ENCODE data around the gene HTT. TPM values are rescaled to one million over a fixed set of nuclear protein-coding genes. Genes with fewer than 3 reads are reported as not detected.
A peak's percentile ranks its signal among the peaks of the same experiment; 100 is the strongest.

Gene HTT
- total RNA-seq, 1 experiment from 2014 or later: 64.4 TPM

DNA sequence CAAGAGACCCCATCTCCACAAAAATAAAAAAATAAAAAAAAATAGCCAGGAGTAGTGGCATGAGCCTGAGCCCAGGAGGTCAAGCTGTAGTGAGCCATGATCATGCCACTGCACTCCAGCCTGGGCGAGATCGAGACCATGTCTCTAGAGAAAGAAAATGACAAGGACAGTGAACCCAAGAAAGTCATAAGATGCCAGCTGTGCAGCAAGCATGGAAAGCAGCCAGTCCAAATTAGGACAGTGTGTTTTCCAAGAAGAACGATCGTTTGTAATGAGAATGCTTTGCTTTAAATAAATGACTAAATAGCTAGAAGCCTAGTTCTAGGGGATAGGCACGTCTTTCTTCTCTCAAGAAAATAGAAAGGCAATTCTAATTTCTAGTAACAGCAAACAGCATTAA is 116.1 kb downstream of the HTT start:
- H2BK15ac ChIP-seq (ENCODE audit: low read depth, low read length): no peak overlapping the region
- H3K4me2 ChIP-seq (ENCODE audit: insufficient read depth, insufficient read length, low read length): no peak overlapping the region
- H3K4ac ChIP-seq (ENCODE audit: low read depth, low read length): no peak overlapping the region
- H3K4me1 ChIP-seq (ENCODE audit: insufficient read depth, low read length): no peaks in the 10 kb centered on the region
- no peak overlapping the region for H2BK12ac ChIP-seq (ENCODE audit: insufficient read length, low read depth, low read length)
- no peak overlapping the region for H2BK120ac ChIP-seq (ENCODE audit: low read depth, low read length, poor library complexity, severe bottlenecking)
- H3K9me3 ChIP-seq (ENCODE audit: control insufficient read depth, low read depth, low read length): no peaks in the 10 kb centered on the region
- no peaks in the 10 kb centered on the region for H3K27me3 Mint-ChIP-seq (ENCODE audit: low read depth)
- H3K4me1 Mint-ChIP-seq: no peaks in the 10 kb centered on the region
- no peak overlapping the region for H2BK20ac ChIP-seq (ENCODE audit: low read depth, low read length, poor library complexity, severe bottlenecking)
- H4K8ac ChIP-seq (replicated peaks; ENCODE audit: insufficient read length, low read depth, low read length): no peak overlapping the region
- no peak overlapping the region for H3K4me3 Mint-ChIP-seq
- no peak overlapping the region for H2AK5ac ChIP-seq (ENCODE audit: insufficient read length, low read length)
- DNase-seq: no peak
- H3K27ac ChIP-seq (ENCODE audit: insufficient read length, low read depth, low read length): no peak overlapping the region
- H2AFZ ChIP-seq (ENCODE audit: low read length): no peak overlapping the region
- no CpG with 5 or more reads among the region's 5 CpGs for WGBS (ENCODE audit: extremely low coverage, insufficient read length, low lambda C conversion rate)
- peak overlapping the region in 1 of 3 experiments; percentile 62; a peak in 1 of 7 replicates for H3K27ac Mint-ChIP-seq
- no peak overlapping the region for H2BK5ac ChIP-seq (ENCODE audit: insufficient read length, low read length)
- H4K20me1 ChIP-seq (ENCODE audit: control insufficient read depth, insufficient read depth, insufficient read length): peaks cover 2% of the 10 kb centered on the region
- H3K36me3 Mint-ChIP-seq (ENCODE audit: insufficient read depth in 1 of 3, low read depth in 3 of 3): peaks cover 12 to 60% (median 51%) of the 10 kb centered on the region in 3 experiments; a peak in 6 of 7 replicates
- no peaks in the 10 kb centered on the region for H3K27me3 ChIP-seq (ENCODE audit: insufficient read depth, low read length)
- no peak overlapping the region for H3K14ac ChIP-seq (ENCODE audit: insufficient read depth, low read length)
- TF ChIP-seq, protein P1, sequence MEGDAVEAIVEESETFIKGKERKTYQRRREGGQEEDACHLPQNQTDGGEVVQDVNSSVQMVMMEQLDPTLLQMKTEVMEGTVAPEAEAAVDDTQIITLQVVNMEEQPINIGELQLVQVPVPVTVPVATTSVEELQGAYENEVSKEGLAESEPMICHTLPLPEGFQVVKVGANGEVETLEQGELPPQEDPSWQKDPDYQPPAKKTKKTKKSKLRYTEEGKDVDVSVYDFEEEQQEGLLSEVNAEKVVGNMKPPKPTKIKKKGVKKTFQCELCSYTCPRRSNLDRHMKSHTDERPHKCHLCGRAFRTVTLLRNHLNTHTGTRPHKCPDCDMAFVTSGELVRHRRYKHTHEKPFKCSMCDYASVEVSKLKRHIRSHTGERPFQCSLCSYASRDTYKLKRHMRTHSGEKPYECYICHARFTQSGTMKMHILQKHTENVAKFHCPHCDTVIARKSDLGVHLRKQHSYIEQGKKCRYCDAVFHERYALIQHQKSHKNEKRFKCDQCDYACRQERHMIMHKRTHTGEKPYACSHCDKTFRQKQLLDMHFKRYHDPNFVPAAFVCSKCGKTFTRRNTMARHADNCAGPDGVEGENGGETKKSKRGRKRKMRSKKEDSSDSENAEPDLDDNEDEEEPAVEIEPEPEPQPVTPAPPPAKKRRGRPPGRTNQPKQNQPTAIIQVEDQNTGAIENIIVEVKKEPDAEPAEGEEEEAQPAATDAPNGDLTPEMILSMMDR (conservative IDR thresholded peaks at IDR 0.05): no peak
- no peaks in the 10 kb centered on the region for H3K9me3 Mint-ChIP-seq
- H3K56ac ChIP-seq (ENCODE audit: insufficient read length, low read depth, low read length): no peak overlapping the region
- H3K79me1 ChIP-seq (ENCODE audit: insufficient read depth, low read depth, low read length, poor library complexity, severe bottlenecking): no peaks in the 10 kb centered on the region
- H3K18ac ChIP-seq (ENCODE audit: insufficient read length, low read depth, low read length): no peak overlapping the region
- no peak overlapping the region for H3T11ph ChIP-seq (ENCODE audit: low read length)
- no peak overlapping the region for H4K5ac ChIP-seq (ENCODE audit: insufficient read length, low read depth, low read length)
- no peaks in the 10 kb centered on the region for H3K23me2 ChIP-seq (ENCODE audit: insufficient read length, low read depth, low read length, poor library complexity, severe bottlenecking)
- no peak overlapping the region for H4K91ac ChIP-seq (ENCODE audit: insufficient read length, low read depth, low read length)
- no peak overlapping the region for H3K23ac ChIP-seq (ENCODE audit: insufficient read length, low read depth, low read length)
- H3K79me2 ChIP-seq (ENCODE audit: insufficient read depth, low read length): no peaks in the 10 kb centered on the region
- H3K9ac ChIP-seq (ENCODE audit: extremely low read depth, insufficient read length, low read length): no peak overlapping the region
